Lower leg skin (tissue), 4 donors: ENCODE results near the gene C16orf86. TPM values are rescaled to one million over a fixed set of nuclear protein-coding genes. Genes with fewer than 3 reads are reported as not detected.

Source experiments
- DNase-seq, 2 donors: peaks; one replicate each; pipeline ENCODE4 v3.0.0-alpha.2; 2019; ENCODE audit warnings: low spot score in 2 of 2
- H3K4me3 ChIP-seq: fragments of 200-600 bp; sonication (generic); 2 replicates; pipeline ENCODE4 v1.5.1; 2017; ENCODE audit warnings: mild to moderate bottlenecking, low read depth; ENCODE audit not compliant: poor library complexity, severe bottlenecking
- CTCF ChIP-seq, 3 donors: fragments of 450-650 bp; IDR thresholded peaks; one replicate each; pipeline ENCODE4 v1.5.1; 2016; ENCODE audit warnings: antibody characterized with exemption in 3 of 3, mild to moderate bottlenecking in 3 of 3, moderate library complexity in 2 of 3
- POLR2A ChIP-seq, 2 donors: fragments of 450-650 bp; IDR thresholded peaks; one replicate each; pipeline ENCODE4 v1.6.1; 2016 to 2017; ENCODE audit warnings: antibody characterized with exemption in 2 of 2, mild to moderate bottlenecking in 1 of 2, moderate library complexity in 1 of 2
- WGBS, 2 donors: methylation state at CpG; one replicate each; pipeline ENCODE4 v1.1.5; 2018; 5-methylcytosine and 5-hydroxymethylcytosine counted together
- intact Hi-C: fragments of 100-400 bp; cut with DNase I; formaldehyde crosslinking; loops from one replicate; pipeline ENCODE4 v1.15.0; 2023; ENCODE audit warnings: low total_unique reads
- total RNA-seq, 4 donors: library from RNA; depleted of rRNA; stranded (reverse); fragments of >200 nt; gene quantifications; one replicate each; pipeline ENCODE4 v1.1.0, GENCODE V29; 2016

Gene C16orf86
- total RNA-seq, 4 donors from 2014 or later, result 2.2 to 10.4 (median 7.2) TPM

- 22% methylated on average over 2 of the region's 59 CpGs; no CpG with 5 or more reads in 1 of the 2 donors for WGBS, 2 donors
- no peak for TF ChIP-seq CTCF (IDR thresholded peaks at IDR 0.05)
- no peak for TF ChIP-seq POLR2A (IDR thresholded peaks at IDR 0.05)
- no peak overlapping the region for H3K4me3 ChIP-seq
- no peak for DNase-seq
- intact Hi-C loops, result no loop called here
Measured at GRCh38 chr16:67652578-67653127, 14.0 kb upstream of the C16orf86 start.

GRCh38 chr16:67653128-67653788 is 13.4 kb upstream of the C16orf86 start:
- H3K4me3 ChIP-seq, result no peak overlapping the region
- TF ChIP-seq POLR2A (IDR thresholded peaks at IDR 0.05) (no peak), CTCF (IDR thresholded peaks at IDR 0.05) (no peak)
- DNase-seq, result no peak
- WGBS, 2 donors, result 21 to 29% methylated on average over 21 to 22 of the region's 68 CpGs
- intact Hi-C loops, result no loop called here

GRCh38 chr16:67653789-67654402 is 12.7 kb upstream of the C16orf86 start:
- no peak for DNase-seq
- no peak for TF ChIP-seq POLR2A (IDR thresholded peaks at IDR 0.05)
- no peak for TF ChIP-seq CTCF (IDR thresholded peaks at IDR 0.05)
- intact Hi-C loops, result no loop called here
- no peak overlapping the region for H3K4me3 ChIP-seq
- 21 to 37% methylated on average over 19 to 24 of the region's 25 CpGs for WGBS, 2 donors

GRCh38 chr16:67654403-67654911 is 12.2 kb upstream of the C16orf86 start:
- no peak overlapping the region for H3K4me3 ChIP-seq
- intact Hi-C loops, result no loop called here
- 53 to 62% methylated on average over 27 to 30 of the region's 30 CpGs for WGBS, 2 donors
- no peak for DNase-seq
- TF ChIP-seq POLR2A (IDR thresholded peaks at IDR 0.05), result no peak
- TF ChIP-seq CTCF (IDR thresholded peaks at IDR 0.05), result no peak

GRCh38 chr16:67655363-67655762 is 11.3 kb upstream of the C16orf86 start:
- intact Hi-C loops, result no loop called here
- no peak overlapping the region for H3K4me3 ChIP-seq
- TF ChIP-seq CTCF (IDR thresholded peaks at IDR 0.05), result no peak
- TF ChIP-seq POLR2A (IDR thresholded peaks at IDR 0.05), result no peak
- WGBS, 2 donors, result 68 to 76% methylated on average over 4 of the region's 4 CpGs
- no peak for DNase-seq
